ENCODE results near the gene ALDH7A1. TPM values are rescaled to one million over a fixed set of nuclear protein-coding genes. Genes with fewer than 3 reads are reported as not detected.
"Not testable (repeated sequence)": the region's sequence is repeated elsewhere in the genome, so short reads cannot be mapped to it uniquely, and the experiment has no call there.

ALDH7A1 gene
- total and polyA plus RNA-seq, 7 experiments from 2014 or later = 0.51 to 9.9 (median 3.0) TPM

- not testable (repeated sequence) for ATAC-seq; H3K9me3 ChIP-seq (ENCODE audit: control insufficient read depth in 2 of 3, low read length in 3 of 3); H3K27me3 ChIP-seq (ENCODE audit: control insufficient read depth in 2 of 2, insufficient read depth in 2 of 2, low read length in 2 of 2); H3K9me3 Mint-ChIP-seq
- peak overlapping the region; percentile 82 to 95 (median 87) for H3K27ac Mint-ChIP-seq
- peaks cover 6 to 15% (median 7%) of the 10 kb centered on the region in 5 donors for H3K36me3 Mint-ChIP-seq
- POLR2A ChIA-PET = interaction anchor here (1.3 kb wide), 1 partner anchor 150 kb away, joined by 3 read pairs; no protein-coding TSS in a partner anchor
- H3K27me3 Mint-ChIP-seq = peaks cover 0 to 14% (median 0%) of the 10 kb centered on the region in 5 donors
- Histone ChIP-seq H3K4me3 (ENCODE audit: low read length) (peak overlapping the region; percentile 84), H3K27ac (ENCODE audit: low read depth, low read length) (peak overlapping the region; percentile 78), H3K4me1 (ENCODE audit: control insufficient read depth in 2 of 2, insufficient read depth in 2 of 2, low read length in 2 of 2) (peaks cover 13 to 14% of the 10 kb centered on the region in 2 donors), H3K36me3 (ENCODE audit: control insufficient read depth in 2 of 3, insufficient read depth in 3 of 3, low read length in 3 of 3) (peaks cover 0 to 19% (median 0%) of the 10 kb centered on the region in 3 experiments)
- intact Hi-C loops (cut with micrococcal nuclease) = loop anchor here (1.0 to 10.0 kb wide), 14 partner anchors 91 to 1485 kb away; partner anchors contain the start of genes GRAMD2B (in 2 of the 2), PRRC1 (in 2 of the 2), SLC12A2 (in 2 of the 2) and C5orf63 (in 1 of the 2)
- peaks cover 13 to 37% (median 27%) of the 10 kb centered on the region in 7 donors for H3K4me1 Mint-ChIP-seq
- peak in 3 of 9 donors; percentile 3 to 4 (median 4) for DNase-seq
- H3K4me3 Mint-ChIP-seq = peak overlapping the region; percentile 84 to 99 (median 96)
- CTCF ChIA-PET = interaction anchor here (1.1 to 2.0 kb wide), 3 partner anchors 150 to 261 kb away, joined by 5 to 14 read pairs (median 6); no protein-coding TSS in a partner anchor
These were observed 5.1 kb upstream of the ALDH7A1 start for GRCh38 chr5:126599971-126600630.

GRCh38 chr5:126599499-126599898, 4.5 kb upstream of the ALDH7A1 start:
- Mint-ChIP-seq H3K9me3 (peaks cover 0 to 2% (median 0%) of the 10 kb centered on the region in 11 donors), H3K4me3 (peak overlapping the region in 4 of 10 donors; percentile 4 to 92 (median 72)), H3K27me3 (peaks cover 0 to 19% (median 0%) of the 10 kb centered on the region in 5 donors), H3K27ac (peak overlapping the region in 2 of 9 donors; percentile 11 to 86), H3K36me3 (peaks cover 6 to 15% (median 7%) of the 10 kb centered on the region in 5 donors), H3K4me1 (peaks cover 14 to 40% (median 32%) of the 10 kb centered on the region in 7 donors)
- intact Hi-C loops (cut with micrococcal nuclease) = loop anchor here in 1 of 2 donors (10.0 kb wide), 1 partner anchor 175 kb away; the partner anchor contains the start of gene GRAMD2B
- ChIA-PET CTCF (interaction anchor here (1.8 kb wide), 1 partner anchor 245 kb away, joined by 6 read pairs; no protein-coding TSS in a partner anchor), POLR2A (no interaction called here)
- Histone ChIP-seq H3K36me3 (ENCODE audit: control insufficient read depth in 2 of 3, insufficient read depth in 3 of 3, low read length in 3 of 3) (peaks cover 0 to 14% (median 0%) of the 10 kb centered on the region in 3 experiments), H3K4me1 (ENCODE audit: control insufficient read depth in 2 of 2, insufficient read depth in 2 of 2, low read length in 2 of 2) (peaks cover 11 to 16% of the 10 kb centered on the region in 2 donors), H3K27me3 (ENCODE audit: control insufficient read depth in 2 of 2, insufficient read depth in 2 of 2, low read length in 2 of 2) (no peaks in the 10 kb centered on the region), H3K9me3 (ENCODE audit: control insufficient read depth in 2 of 3, low read length in 3 of 3) (no peaks in the 10 kb centered on the region), H3K4me3 (ENCODE audit: low read length) (no peak overlapping the region), H3K27ac (ENCODE audit: low read depth, low read length) (no peak overlapping the region)
- ATAC-seq (no peak), DNase-seq (no peak)

- ChIA-PET CTCF (no interaction called here), POLR2A (no interaction called here)
- Mint-ChIP-seq H3K36me3 (peaks cover 0 to 5% (median 0%) of the 10 kb centered on the region in 5 donors), H3K9me3 (peaks cover 0 to 2% (median 0%) of the 10 kb centered on the region in 11 donors), H3K4me3 (peak overlapping the region in 4 of 10 donors; percentile 4 to 87 (median 42)), H3K4me1 (peaks cover 8 to 36% (median 27%) of the 10 kb centered on the region in 7 donors), H3K27me3 (peaks cover 0 to 41% (median 12%) of the 10 kb centered on the region in 5 donors), H3K27ac (peak overlapping the region in 4 of 9 donors; percentile 38 to 63 (median 49))
- ATAC-seq = no peak
- Histone ChIP-seq H3K27me3 (ENCODE audit: control insufficient read depth in 2 of 2, insufficient read depth in 2 of 2, low read length in 2 of 2) (peaks cover 0 to 7% of the 10 kb centered on the region in 2 donors), H3K4me1 (ENCODE audit: control insufficient read depth in 2 of 2, insufficient read depth in 2 of 2, low read length in 2 of 2) (peaks cover 9 to 17% of the 10 kb centered on the region in 2 donors), H3K9me3 (ENCODE audit: control insufficient read depth in 2 of 3, low read length in 3 of 3) (no peaks in the 10 kb centered on the region), H3K4me3 (ENCODE audit: low read length) (no peak overlapping the region), H3K36me3 (ENCODE audit: control insufficient read depth in 2 of 3, insufficient read depth in 3 of 3, low read length in 3 of 3) (peaks cover 0 to 3% (median 0%) of the 10 kb centered on the region in 3 experiments), H3K27ac (ENCODE audit: low read depth, low read length) (no peak overlapping the region)
- DNase-seq = no peak
- intact Hi-C loops (cut with micrococcal nuclease) = loop anchor here in 1 of 2 donors (10.0 kb wide), 1 partner anchor 172 kb away; the partner anchor contains the start of gene GRAMD2B
These were observed 2.1 kb upstream of the ALDH7A1 start for GRCh38 chr5:126597156-126597555.

- Mint-ChIP-seq H3K27ac (peak overlapping the region in 2 of 9 donors; percentile 28 to 69), H3K4me3 (peak overlapping the region; percentile 13 to 95 (median 88)), H3K4me1 (peaks cover 8 to 27% (median 19%) of the 10 kb centered on the region in 7 donors), H3K36me3 (peaks cover 0 to 3% (median 0%) of the 10 kb centered on the region in 5 donors), H3K27me3 (peaks cover 0 to 43% (median 12%) of the 10 kb centered on the region in 5 donors), H3K9me3 (no peaks in the 10 kb centered on the region)
- H3K9me3 ChIP-seq (ENCODE audit: control insufficient read depth in 2 of 3, low read length in 3 of 3) = no peaks in the 10 kb centered on the region
- ChIA-PET CTCF (interaction anchor here (0.9 to 1.7 kb wide), 2 partner anchors 9 to 53 kb away, joined by 3 to 5 read pairs; no protein-coding TSS in a partner anchor), POLR2A (interaction anchor here (0.5 to 0.6 kb wide), 2 partner anchors 16 to 150 kb away, joined by 3 to 6 read pairs; no protein-coding TSS in a partner anchor)
- intact Hi-C loops (cut with micrococcal nuclease) = loop anchor here in 1 of 2 donors (10.0 kb wide), 1 partner anchor 171 kb away; the partner anchor contains the start of gene GRAMD2B
- ATAC-seq (peak; percentile 2), DNase-seq (peak in 1 of 9 donors; percentile 5)
- no peaks in the 10 kb centered on the region for H3K36me3 ChIP-seq (ENCODE audit: control insufficient read depth in 2 of 3, insufficient read depth in 3 of 3, low read length in 3 of 3)
- H3K27me3 ChIP-seq (ENCODE audit: control insufficient read depth in 2 of 2, insufficient read depth in 2 of 2, low read length in 2 of 2) = peaks cover 0 to 7% of the 10 kb centered on the region in 2 donors
- H3K4me1 ChIP-seq (ENCODE audit: control insufficient read depth in 2 of 2, insufficient read depth in 2 of 2, low read length in 2 of 2) = peaks cover 0 to 9% of the 10 kb centered on the region in 2 donors
- H3K4me3 ChIP-seq (ENCODE audit: low read length) = peak overlapping the region; percentile 64
- H3K27ac ChIP-seq (ENCODE audit: low read depth, low read length) = no peak overlapping the region
These were observed 566 bp upstream of the ALDH7A1 start for GRCh38 chr5:126595486-126596083.

- POLR2A ChIA-PET = no interaction called here
- H3K9me3 Mint-ChIP-seq = no peaks in the 10 kb centered on the region
- no peaks in the 10 kb centered on the region for H3K36me3 ChIP-seq (ENCODE audit: control insufficient read depth in 2 of 3, insufficient read depth in 3 of 3, low read length in 3 of 3)
- CTCF ChIA-PET = interaction anchor here (1.0 to 1.3 kb wide), 2 partner anchors 186 to 254 kb away, joined by 4 to 5 read pairs; no protein-coding TSS in a partner anchor
- no peak overlapping the region for H3K27ac ChIP-seq (ENCODE audit: low read depth, low read length)
- no peaks in the 10 kb centered on the region for H3K9me3 ChIP-seq (ENCODE audit: control insufficient read depth in 2 of 3, low read length in 3 of 3)
- peaks cover 0 to 9% of the 10 kb centered on the region in 2 donors for H3K4me1 ChIP-seq (ENCODE audit: control insufficient read depth in 2 of 2, insufficient read depth in 2 of 2, low read length in 2 of 2)
- DNase-seq (no peak), ATAC-seq (no peak)
- H3K27me3 Mint-ChIP-seq = peaks cover 0 to 37% (median 12%) of the 10 kb centered on the region in 5 donors
- no peak overlapping the region for H3K27ac Mint-ChIP-seq
- H3K4me3 Mint-ChIP-seq = no peak overlapping the region
- H3K36me3 Mint-ChIP-seq = peaks cover 0 to 2% (median 0%) of the 10 kb centered on the region in 5 donors
- intact Hi-C loops (cut with micrococcal nuclease) = loop anchor here in 1 of 2 donors (10.0 kb wide), 1 partner anchor 167 kb away; the partner anchor contains the start of gene GRAMD2B
- peaks cover 0 to 7% of the 10 kb centered on the region in 2 donors for H3K27me3 ChIP-seq (ENCODE audit: control insufficient read depth in 2 of 2, insufficient read depth in 2 of 2, low read length in 2 of 2)
- H3K4me3 ChIP-seq (ENCODE audit: low read length) = no peak overlapping the region
- H3K4me1 Mint-ChIP-seq = peaks cover 8 to 23% (median 15%) of the 10 kb centered on the region in 7 donors
These were observed 3.5 kb downstream of the ALDH7A1 start for GRCh38 chr5:126591549-126591948.

All from naive thymus-derived CD4-positive, alpha-beta T cell (primary cell).